Fibroblast of skin of right quadriceps (primary cell): ENCODE data around the gene PRR30.
"Not testable (repeated sequence)": the region's sequence is repeated elsewhere in the genome, so short reads cannot be mapped to it uniquely, and the experiment has no call there.

ENCODE experiments used
- DNase-seq: peaks from one replicate; pipeline ENCODE4 v3.0.0-alpha.2; 2013

The PRR30 gene

GRCh38 chr2:27139310-27139709 is at the start of gene PRR30:
Gene PRR30 (minus strand): TSS chr2:27139410. CDS start chr2:27138329, 1,081 bp downstream.
- no peak for DNase-seq

GRCh38 chr2:27186613-27187345 is 47.6 kb upstream of the PRR30 start:
- DNase-seq: no peak

DNA sequence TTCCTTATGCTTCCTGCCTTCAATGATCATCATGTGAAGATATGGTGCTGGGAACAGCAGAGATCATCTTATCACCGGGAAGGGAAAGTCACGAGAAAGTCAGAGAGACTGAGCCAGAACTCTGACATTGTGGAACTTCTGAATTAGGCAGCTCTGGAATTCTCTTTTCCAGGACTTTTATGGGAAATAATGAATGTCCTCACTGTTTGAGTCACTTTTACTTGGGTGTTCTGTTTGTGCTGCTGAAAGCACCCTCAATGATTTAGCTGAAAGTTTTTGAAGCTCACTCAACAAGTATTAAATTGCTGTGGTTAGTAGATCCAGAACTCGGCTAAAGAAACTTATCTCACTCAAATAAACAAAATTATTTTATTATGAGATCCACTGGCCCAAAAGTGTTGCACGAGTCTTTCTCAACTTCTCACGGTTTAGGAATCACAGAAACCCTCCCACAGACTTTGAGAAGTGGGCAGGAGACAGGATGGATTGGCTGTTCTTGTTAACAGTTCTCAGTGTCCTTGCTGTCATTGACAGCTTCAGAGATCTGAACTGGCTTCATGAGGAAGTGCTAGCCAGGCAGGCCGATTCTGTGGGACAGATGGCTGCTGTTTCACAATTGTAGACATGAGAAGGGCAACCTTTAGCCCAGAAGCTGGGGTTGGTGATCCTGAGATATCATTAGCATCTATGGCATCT is 46.3 kb upstream of the PRR30 start:
- DNase-seq: peak; percentile 83

DNA sequence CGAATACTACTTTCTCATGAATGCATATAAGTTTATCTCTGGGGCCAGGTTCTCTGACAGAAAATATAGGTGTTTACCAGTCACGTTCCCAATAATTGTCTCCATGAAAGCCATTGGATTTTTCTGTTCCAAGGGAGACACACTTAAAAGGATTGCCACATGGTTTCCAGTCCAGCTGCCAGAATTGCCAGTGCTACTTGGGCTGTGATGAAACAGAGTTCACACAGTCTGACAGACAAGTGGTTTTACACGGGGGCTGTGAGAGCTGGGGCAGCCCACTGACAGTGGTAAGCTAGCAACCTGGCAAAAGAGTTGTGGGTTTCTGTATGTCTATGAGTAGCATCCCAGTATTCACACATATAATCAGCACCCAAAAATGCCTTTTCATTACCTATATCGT is 44.9 kb upstream of the PRR30 start:
- DNase-seq: no peak

GRCh38 chr2:27182346-27182745 is 43.1 kb upstream of the PRR30 start:
- DNase-seq: peak; percentile 74

GRCh38 chr2:27179344-27180000 is 40.3 kb upstream of the PRR30 start:
- DNase-seq: no peak

DNA sequence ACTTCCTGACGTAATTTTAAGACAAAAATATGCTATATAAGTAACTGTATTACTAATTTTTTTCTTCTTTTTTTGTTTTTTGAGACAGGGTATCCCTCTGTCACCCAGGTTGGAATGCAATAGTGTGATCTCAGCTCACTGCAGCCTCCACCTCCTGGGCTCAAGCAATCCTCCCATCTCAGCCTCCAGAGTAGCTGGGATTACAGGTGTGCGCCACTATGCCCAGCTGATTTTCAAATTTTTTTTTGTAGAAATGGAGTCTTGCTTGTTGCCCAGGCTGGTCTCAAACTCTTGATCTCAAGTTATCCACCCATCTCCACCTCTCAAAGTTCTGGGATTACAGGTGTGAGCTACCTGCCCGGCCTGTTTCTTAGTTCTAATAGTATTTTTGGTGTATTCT is 39.3 kb upstream of the PRR30 start:
- DNase-seq: no peak

- no peak for DNase-seq
Measured at GRCh38 chr2:27177441-27178351, 38.5 kb upstream of the PRR30 start.

DNA sequence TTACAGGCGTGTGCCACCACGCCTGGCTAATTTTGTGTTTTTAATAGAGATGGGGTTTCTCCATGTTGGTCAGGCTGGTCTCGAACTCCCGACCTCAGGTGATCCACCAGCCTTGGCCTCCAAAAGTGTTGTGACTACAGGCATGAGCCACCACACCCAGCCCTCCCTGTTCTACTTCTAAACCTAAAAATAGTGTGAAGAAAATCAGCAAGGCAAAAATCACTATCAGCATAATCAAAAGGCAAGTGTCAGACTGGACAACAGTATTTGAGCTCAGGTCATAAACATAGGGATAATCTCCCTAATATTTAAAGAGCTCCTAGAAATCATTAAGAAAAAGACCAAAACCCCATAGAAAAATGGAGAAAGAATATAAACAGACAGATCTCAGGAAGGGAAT is 36.6 kb upstream of the PRR30 start:
- not testable (repeated sequence) for DNase-seq

DNA sequence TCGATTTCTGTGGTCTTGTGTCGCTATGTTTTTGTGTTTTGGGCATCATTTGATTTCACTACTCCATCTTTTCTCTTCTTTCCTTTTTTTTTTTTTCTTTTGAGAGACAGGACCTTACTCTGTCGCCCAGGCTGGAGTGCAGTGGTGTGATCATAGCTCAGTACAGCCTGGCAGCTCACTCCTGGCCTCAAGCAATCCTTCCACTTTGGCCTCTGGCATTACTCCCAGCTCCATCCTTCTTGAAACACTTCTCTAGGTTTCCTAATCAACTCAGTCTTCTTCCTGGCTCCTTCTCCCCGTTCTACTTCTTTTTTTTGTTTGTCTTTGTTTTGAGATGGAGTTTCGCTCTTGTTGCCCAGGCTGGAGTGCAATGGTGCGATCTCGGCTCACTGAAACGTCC is 36.1 kb upstream of the PRR30 start:
- DNase-seq: no peak

- peak; percentile 13 for DNase-seq
Measured at GRCh38 chr2:27174638-27175037, 35.4 kb upstream of the PRR30 start.

GRCh38 chr2:27171351-27171848 is 32.2 kb upstream of the PRR30 start:
- no peak for DNase-seq

- DNase-seq: no peak
Measured at GRCh38 chr2:27170581-27171337, 31.5 kb upstream of the PRR30 start.

DNA sequence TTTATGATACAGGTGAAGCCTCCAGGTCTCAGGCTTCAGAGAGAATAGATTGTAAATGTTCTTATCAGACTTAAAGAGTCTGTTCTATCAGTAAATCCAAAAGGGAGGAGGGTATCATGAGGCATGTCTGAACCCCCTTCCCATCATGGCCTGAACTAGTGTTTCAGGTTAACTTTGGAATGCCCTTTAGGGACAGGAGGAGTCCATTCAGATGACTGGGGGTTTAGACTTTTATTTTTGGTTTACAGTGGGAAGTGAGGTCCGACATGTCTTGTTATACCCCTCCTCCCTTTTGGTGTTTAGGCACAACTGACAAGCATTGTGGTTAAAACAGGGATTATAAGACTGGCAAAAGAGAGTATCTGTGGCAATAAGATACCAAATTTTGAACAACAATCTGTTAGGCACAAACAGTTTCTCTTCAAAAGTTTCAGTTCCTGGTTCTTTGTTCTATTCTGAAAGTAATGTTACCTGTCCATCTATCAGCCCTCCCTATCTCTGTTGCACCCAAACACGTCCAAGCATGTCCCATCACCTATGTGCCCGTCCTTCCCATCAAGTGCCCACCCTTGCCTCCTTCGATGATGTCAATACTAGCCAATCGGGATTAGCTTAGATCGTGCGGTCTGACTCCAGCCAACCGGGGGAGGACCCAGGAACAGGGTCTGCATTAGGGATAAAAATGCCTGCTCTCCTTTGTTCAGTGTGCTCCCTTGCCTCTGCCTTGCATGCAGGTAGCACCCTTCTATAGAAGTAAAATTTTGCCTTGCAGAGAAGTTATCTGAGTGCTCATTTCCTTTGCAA is 26.0 kb upstream of the PRR30 start:
- DNase-seq: no peak

DNA sequence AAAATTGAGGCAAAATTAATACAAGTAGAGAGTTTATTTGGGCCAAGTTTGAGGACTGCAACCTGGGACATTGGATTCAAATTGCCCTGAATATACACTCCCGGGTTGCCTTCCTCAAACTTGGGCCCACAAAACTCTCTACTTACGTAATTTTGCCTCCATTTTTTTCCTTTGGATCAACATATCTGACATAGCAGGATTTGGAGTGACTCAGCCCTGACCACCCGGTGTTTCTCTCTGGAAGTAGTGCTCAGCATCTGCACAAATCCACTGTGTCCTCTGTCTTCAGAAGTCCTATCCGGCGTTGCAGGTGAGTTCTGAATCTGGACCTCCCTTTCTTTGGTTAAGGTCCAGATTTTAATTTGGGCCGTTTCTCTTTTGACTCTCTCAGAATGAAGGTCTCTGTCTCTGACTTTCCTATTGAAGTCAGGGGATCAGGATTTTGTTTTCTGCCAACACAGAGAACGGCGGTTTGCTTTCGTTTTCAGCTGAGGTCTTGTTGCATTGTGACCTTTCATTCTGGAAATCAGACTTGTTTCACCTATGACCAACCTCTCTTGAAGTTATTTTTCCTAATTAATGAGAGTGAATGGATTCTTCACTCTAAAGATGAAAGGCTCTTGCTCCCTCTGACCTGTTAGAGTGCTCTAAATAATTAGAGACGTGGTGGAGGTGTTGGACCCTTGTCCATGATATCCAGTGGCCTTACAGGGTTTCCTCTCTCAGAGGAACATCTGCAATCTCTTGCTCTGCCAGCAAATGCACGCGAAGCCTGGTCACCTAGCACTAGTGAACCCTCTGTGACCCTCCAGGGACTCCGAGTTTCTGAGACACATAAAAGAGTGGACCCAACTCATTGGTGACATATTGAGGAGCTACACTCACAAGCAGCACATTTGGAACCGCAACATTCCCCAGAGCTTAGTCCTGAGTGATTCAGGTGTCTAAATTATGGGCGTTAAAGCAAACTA is 23.2 kb upstream of the PRR30 start:
- no peak for DNase-seq

GRCh38 chr2:27160191-27160590 is 21.0 kb upstream of the PRR30 start:
- DNase-seq: no peak

DNA sequence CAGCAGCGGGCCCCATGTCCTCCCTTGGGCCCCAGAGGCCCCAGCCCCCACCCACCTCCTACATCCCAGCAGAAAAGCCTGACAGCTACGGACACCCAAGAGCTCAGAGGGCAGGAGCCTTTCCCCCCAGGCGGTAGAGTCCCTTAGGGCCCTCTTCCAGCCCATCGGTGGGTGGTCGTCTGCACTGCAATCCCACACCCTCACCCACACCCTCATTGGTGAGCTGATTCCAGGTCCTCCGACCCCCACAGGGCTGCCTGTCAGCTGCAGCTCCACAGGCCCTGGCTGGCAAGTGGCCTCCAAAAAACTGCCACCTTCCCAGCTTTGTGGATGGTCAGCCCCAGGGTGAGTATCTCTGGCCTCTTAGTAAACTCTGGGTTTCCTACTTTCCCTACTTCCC is 20.1 kb upstream of the PRR30 start:
- no peak for DNase-seq

GRCh38 chr2:27158468-27158867 is 19.3 kb upstream of the PRR30 start:
- no peak for DNase-seq

GRCh38 chr2:27155069-27155520 is 15.9 kb upstream of the PRR30 start:
- DNase-seq: no peak

GRCh38 chr2:27154488-27154887 is 15.3 kb upstream of the PRR30 start:
- no peak for DNase-seq
